GM19239 (cell line): Measurements from ENCODE around the gene CBL.

Experiments used
- DNase-seq: peaks from one replicate; pipeline ENCODE4 v3.0.0; 2011; ENCODE audit warnings: low spot score; ENCODE audit not compliant: insufficient read length
- FAIRE-seq: peaks from 2 replicates; lab custom pipeline; 2011; peaks lifted over from hg19 to GRCh38; lab: Jason Lieb, UNC

The CBL gene

GRCh38 chr11:119258983-119259382 is 52.8 kb downstream of the CBL start:
- DNase-seq: no peak
- peak; percentile 74 for FAIRE-seq

- DNase-seq (no peak), FAIRE-seq (no peak)
Measured at GRCh38 chr11:119262668-119263351, 56.7 kb downstream of the CBL start.

GRCh38 chr11:119263352-119263940 is 57.3 kb downstream of the CBL start:
- peak; percentile 98 for FAIRE-seq
- peak; percentile 8 for DNase-seq

GRCh38 chr11:119266063-119266462 is 59.9 kb downstream of the CBL start:
- FAIRE-seq (no peak), DNase-seq (no peak)

- DNase-seq (no peak), FAIRE-seq (peak; percentile 11)
Measured at GRCh38 chr11:119266517-119267255, 60.5 kb downstream of the CBL start.

- DNase-seq (no peak), FAIRE-seq (no peak)
Measured at GRCh38 chr11:119267645-119268044, 61.5 kb downstream of the CBL start.

GRCh38 chr11:119273721-119274120 is 67.6 kb downstream of the CBL start:
- no peak for FAIRE-seq

GRCh38 chr11:119277660-119278059 is 71.5 kb downstream of the CBL start:
- FAIRE-seq (no peak), DNase-seq (no peak)

More at GRCh38 chr11:119273721-119274120, 67.6 kb downstream of the CBL start:
- no peak for DNase-seq

- no peak for FAIRE-seq
Measured at GRCh38 chr11:119282495-119282894, 76.4 kb downstream of the CBL start.

GRCh38 chr11:119284344-119285157 is 78.4 kb downstream of the CBL start:
- FAIRE-seq: peak; percentile 97
- DNase-seq: peak; percentile 36

More at GRCh38 chr11:119282495-119282894, 76.4 kb downstream of the CBL start:
- DNase-seq: no peak

GRCh38 chr11:119285431-119285830 is 79.3 kb downstream of the CBL start:
- no peak for DNase-seq
- no peak for FAIRE-seq

- DNase-seq: no peak
- FAIRE-seq: no peak
Measured at GRCh38 chr11:119288219-119288618, 82.1 kb downstream of the CBL start.

GRCh38 chr11:119290894-119291497 is 84.9 kb downstream of the CBL start:
- DNase-seq (no peak), FAIRE-seq (no peak)

- no peak for FAIRE-seq
- DNase-seq: no peak
Measured at GRCh38 chr11:119293461-119293860, 87.3 kb downstream of the CBL start.

- FAIRE-seq: peak; percentile 4
- DNase-seq: no peak
Measured at GRCh38 chr11:119295178-119295577, 89.0 kb downstream of the CBL start.

GRCh38 chr11:119297938-119298337 is 91.8 kb downstream of the CBL start:
- DNase-seq (no peak), FAIRE-seq (no peak)

- DNase-seq: no peak
- no peak for FAIRE-seq
Measured at GRCh38 chr11:119298726-119299125, 92.6 kb downstream of the CBL start.

- FAIRE-seq: no peak
- DNase-seq: no peak
Measured at GRCh38 chr11:119299416-119299815, 93.3 kb downstream of the CBL start.

- DNase-seq (no peak), FAIRE-seq (no peak)
Measured at GRCh38 chr11:119300198-119300964, 94.2 kb downstream of the CBL start.
